ENCODE results near the gene TRUB2.
A peak's percentile ranks its signal among the peaks of the same experiment; 100 is the strongest.

TRUB2 gene

GRCh38 chr9:128322404-128323211 is at the start of gene TRUB2, which contains the start of gene COQ4:
Gene TRUB2, minus strand, starts transcription at chr9:128322447. Its CDS starts 39 bp downstream, at chr9:128322408.
Gene COQ4, plus strand, starts transcription at chr9:128322839. Its CDS starts 20 bp downstream, at chr9:128322859.
- Histone ChIP-seq H3K79me2 (ENCODE audit: control insufficient read depth, low read length) (peaks cover 47% of the 10 kb centered on the region), H4K20me1 (ENCODE audit: control insufficient read depth, insufficient read depth, low read depth, low read length) (no peaks in the 10 kb centered on the region), H3K4me1 (ENCODE audit: control insufficient read depth, low read length) (peaks cover 23% of the 10 kb centered on the region), H3F3A (ENCODE audit: control insufficient read depth, insufficient read depth) (no peaks in the 10 kb centered on the region), H3K27me3 (ENCODE audit: control insufficient read depth, low read length) (no peaks in the 10 kb centered on the region), H3K4me2 (ENCODE audit: low read length) (peak within 1 kb of the TSS; percentile 84), H3K36me3 (ENCODE audit: control insufficient read depth, low read length) (peaks cover 30% of the 10 kb centered on the region), H3K27ac (ENCODE audit: low read depth, low read length) (peak within 1 kb of the TSS; percentile 71), H3K4me3 (ENCODE audit: low read length) (peak within 1 kb of the TSS; percentile 93), H3K9me3 (ENCODE audit: control insufficient read depth, insufficient read depth, low read length) (no peaks in the 10 kb centered on the region), H3K9me2 (replicated peaks; ENCODE audit: control insufficient read depth, low read length) (no peaks in the 10 kb centered on the region)
- TF ChIP-seq EZH2phosphoT487 (IDR thresholded peaks at IDR 0.05; ENCODE audit: borderline replicate concordance, low read length) (no peak), CTCF (IDR thresholded peaks at IDR 0.05; ENCODE audit: low read depth, low read length, poor library complexity, severe bottlenecking) (peak; percentile 21)

- no peaks in the 10 kb centered on the region for H3K27me3 ChIP-seq (ENCODE audit: control insufficient read depth, low read length)
- peak overlapping the region; percentile 92 for H3K4me2 ChIP-seq (ENCODE audit: low read length)
- peak overlapping the region; percentile 85 for H3K4me3 ChIP-seq (ENCODE audit: low read length)
- peak overlapping the region; percentile 31 for H3K27ac ChIP-seq (ENCODE audit: low read depth, low read length)
- peaks cover 25% of the 10 kb centered on the region for H3K36me3 ChIP-seq (ENCODE audit: control insufficient read depth, low read length)
- H3K4me1 ChIP-seq (ENCODE audit: control insufficient read depth, low read length), result peaks cover 18% of the 10 kb centered on the region
- no peaks in the 10 kb centered on the region for H3K9me3 ChIP-seq (ENCODE audit: control insufficient read depth, insufficient read depth, low read length)
- no peak for TF ChIP-seq CTCF (IDR thresholded peaks at IDR 0.05; ENCODE audit: low read depth, low read length, poor library complexity, severe bottlenecking)
- H3K79me2 ChIP-seq (ENCODE audit: control insufficient read depth, low read length), result peaks cover 57% of the 10 kb centered on the region
- no peaks in the 10 kb centered on the region for H3K9me2 ChIP-seq (replicated peaks; ENCODE audit: control insufficient read depth, low read length)
- H4K20me1 ChIP-seq (ENCODE audit: control insufficient read depth, insufficient read depth, low read depth, low read length), result peaks cover 15% of the 10 kb centered on the region
- H3F3A ChIP-seq (ENCODE audit: control insufficient read depth, insufficient read depth), result 0 out of 2 replicates have a peak, but pooled peaks cover 2% of the 10 kb centered on the region
Measured at GRCh38 chr9:128371630-128372117, 49.4 kb upstream of the TRUB2 start.

- peak within 1 kb of the TSS; percentile 31 for H3K27ac ChIP-seq (ENCODE audit: low read depth, low read length)
- H3K27me3 ChIP-seq (ENCODE audit: control insufficient read depth, low read length), result no peaks in the 10 kb centered on the region
- 0 out of 2 replicates have a peak, but pooled peaks cover 2% of the 10 kb centered on the region for H3F3A ChIP-seq (ENCODE audit: control insufficient read depth, insufficient read depth)
- H3K79me2 ChIP-seq (ENCODE audit: control insufficient read depth, low read length), result peaks cover 51% of the 10 kb centered on the region
- peaks cover 15% of the 10 kb centered on the region for H4K20me1 ChIP-seq (ENCODE audit: control insufficient read depth, insufficient read depth, low read depth, low read length)
- no peaks in the 10 kb centered on the region for H3K9me2 ChIP-seq (replicated peaks; ENCODE audit: control insufficient read depth, low read length)
- H3K4me2 ChIP-seq (ENCODE audit: low read length), result peak within 1 kb of the TSS; percentile 93
- H3K4me3 ChIP-seq (ENCODE audit: low read length), result peak within 1 kb of the TSS; percentile 85
- H3K4me1 ChIP-seq (ENCODE audit: control insufficient read depth, low read length), result peaks cover 18% of the 10 kb centered on the region
- H3K36me3 ChIP-seq (ENCODE audit: control insufficient read depth, low read length), result peaks cover 25% of the 10 kb centered on the region
- TF ChIP-seq EZH2phosphoT487 (IDR thresholded peaks at IDR 0.05; ENCODE audit: borderline replicate concordance, low read length) (no peak), CTCF (IDR thresholded peaks at IDR 0.05; ENCODE audit: low read depth, low read length, poor library complexity, severe bottlenecking) (no peak)
- no peaks in the 10 kb centered on the region for H3K9me3 ChIP-seq (ENCODE audit: control insufficient read depth, insufficient read depth, low read length)
Measured at GRCh38 chr9:128370752-128371629, 48.7 kb upstream of the TRUB2 start, which contains the start of gene URM1. Gene URM1, plus strand, starts transcription at chr9:128371374. Its CDS starts 7 bp downstream, at chr9:128371381.
